Stimulated activated naive CD8-positive, alpha-beta T cell treated with anti-CD3 and anti-CD28 coated beads, Interleukin-15, amount 100 ng/mL, for 72 hours (primary cell): ENCODE results near the gene APOL6.
A peak's percentile ranks its signal among the peaks of the same experiment; 100 is the strongest.
"Not testable (repeated sequence)": the region's sequence is repeated elsewhere in the genome, so short reads cannot be mapped to it uniquely, and the experiment has no call there.

Source experiments
- ATAC-seq: fragments of 150-1000 bp; cut with Tn5 transposase; 2 replicates; pipeline ENCODE4 v1.10.0; 2021; ENCODE audit warnings: mild to moderate bottlenecking, moderate library complexity
- DNase-seq, 2 donors: peaks; one replicate each; pipeline ENCODE4 v3.0.0; 2021 to 2022
- H3K27ac Mint-ChIP-seq, 2 donors: one replicate each; pipeline ENCODE4 v1.8.0; 2022; ENCODE audit warnings: mild to moderate bottlenecking in 2 of 2, mixed read lengths in 2 of 2, moderate library complexity in 2 of 2
- H3K27me3 Mint-ChIP-seq: one replicate; pipeline ENCODE4 v1.8.0; 2022; ENCODE audit warnings: mixed read lengths
- H3K4me1 Mint-ChIP-seq: one replicate; pipeline ENCODE4 v1.8.0; 2022; ENCODE audit warnings: mild to moderate bottlenecking, mixed read lengths
- H3K4me3 Mint-ChIP-seq, 2 donors: one replicate each; pipeline ENCODE4 v1.8.0; 2022; ENCODE audit warnings: mild to moderate bottlenecking in 2 of 2, mixed read lengths in 2 of 2, moderate library complexity in 1 of 2
- H3K9me3 Mint-ChIP-seq, 2 donors: one replicate each; pipeline ENCODE4 v1.8.0; 2022; ENCODE audit warnings: mixed read lengths in 2 of 2

APOL6 gene

DNA sequence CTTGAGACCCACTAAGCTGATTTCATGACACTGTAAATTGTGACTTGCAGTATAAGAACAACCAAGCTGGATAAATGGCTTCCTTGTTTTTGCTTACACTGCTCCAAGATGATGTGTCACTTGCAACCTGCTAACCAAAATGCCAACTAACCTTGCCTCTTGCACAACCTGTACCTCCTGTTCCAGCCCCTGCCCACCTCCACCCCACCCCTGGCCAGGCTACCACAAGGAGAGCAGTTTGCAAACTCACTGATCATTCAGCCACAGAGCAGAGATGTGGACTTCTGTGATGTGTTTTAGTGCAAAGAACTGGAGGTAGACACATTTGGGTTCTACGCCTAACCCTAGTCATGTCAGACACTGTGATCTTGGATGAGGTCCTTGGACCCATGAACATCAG lies 4.3 kb upstream of the APOL6 start:
- ATAC-seq = no peak
- no peaks in the 10 kb centered on the region for H3K27me3 Mint-ChIP-seq
- no peaks in the 10 kb centered on the region for H3K9me3 Mint-ChIP-seq
- no peak for DNase-seq
- peaks cover 25% of the 10 kb centered on the region for H3K4me1 Mint-ChIP-seq
- H3K27ac Mint-ChIP-seq = no peak overlapping the region
- H3K4me3 Mint-ChIP-seq = no peak overlapping the region

DNA sequence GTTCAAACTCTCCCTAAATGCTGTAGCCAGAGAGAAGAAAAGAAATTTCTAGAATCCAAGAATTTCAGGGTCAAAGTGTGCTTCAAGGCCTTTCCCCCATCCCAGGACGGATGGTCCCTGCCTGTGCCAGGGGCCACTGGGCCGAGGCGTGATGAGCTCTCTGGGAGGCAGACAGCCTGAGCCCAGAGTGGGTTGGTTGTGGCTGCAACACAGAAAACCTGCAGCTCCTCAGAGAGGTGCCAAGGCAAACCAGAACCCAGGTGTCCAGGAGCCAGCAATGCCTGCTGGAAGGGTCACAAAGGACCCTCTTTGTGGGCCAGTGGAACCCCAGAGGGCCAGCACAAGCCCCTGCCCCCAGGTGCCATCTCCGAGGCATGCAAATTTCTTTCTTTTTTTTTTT lies 2.6 kb upstream of the APOL6 start:
- H3K4me3 Mint-ChIP-seq = no peak overlapping the region
- ATAC-seq = no peak
- peak overlapping the region in 1 of 2 donors; percentile 87 for H3K27ac Mint-ChIP-seq
- no peaks in the 10 kb centered on the region for H3K27me3 Mint-ChIP-seq
- peaks cover 36% of the 10 kb centered on the region for H3K4me1 Mint-ChIP-seq
- no peaks in the 10 kb centered on the region for H3K9me3 Mint-ChIP-seq
- no peak for DNase-seq

DNA sequence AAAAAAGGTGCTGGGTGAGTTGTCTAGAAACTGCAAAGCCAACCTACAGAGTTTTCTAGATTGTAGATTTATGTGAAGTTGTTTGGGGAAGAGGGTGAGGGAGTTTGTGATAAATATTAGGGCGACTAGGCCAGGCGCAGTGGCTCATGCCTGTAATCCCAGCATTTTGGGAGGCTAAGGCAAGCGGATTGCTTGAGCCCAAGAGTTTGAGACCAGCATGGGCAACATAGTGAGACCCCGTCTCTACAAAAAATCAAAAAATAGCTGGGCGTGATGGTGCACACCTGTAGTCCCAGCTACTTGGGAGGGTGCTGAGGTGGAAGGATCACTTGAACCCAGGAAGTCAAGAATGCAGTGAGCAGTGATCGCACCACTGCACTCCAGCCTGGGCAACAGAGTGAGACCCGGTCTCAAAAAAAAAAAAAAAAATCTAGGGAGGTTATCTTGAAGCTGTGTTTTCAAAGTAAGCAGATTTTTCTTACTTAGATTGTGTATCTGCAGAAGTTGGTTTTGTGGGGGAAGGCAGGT lies 844 bp downstream of the APOL6 start:
- peaks cover 0 to 4% of the 10 kb centered on the region in 2 donors for H3K9me3 Mint-ChIP-seq
- H3K27ac Mint-ChIP-seq = peak overlapping the region; percentile 100
- peak overlapping the region; percentile 100 for H3K4me3 Mint-ChIP-seq
- H3K4me1 Mint-ChIP-seq = peaks cover 42% of the 10 kb centered on the region
- no peak for DNase-seq
- H3K27me3 Mint-ChIP-seq = no peaks in the 10 kb centered on the region
- ATAC-seq = peak; percentile 15

DNA sequence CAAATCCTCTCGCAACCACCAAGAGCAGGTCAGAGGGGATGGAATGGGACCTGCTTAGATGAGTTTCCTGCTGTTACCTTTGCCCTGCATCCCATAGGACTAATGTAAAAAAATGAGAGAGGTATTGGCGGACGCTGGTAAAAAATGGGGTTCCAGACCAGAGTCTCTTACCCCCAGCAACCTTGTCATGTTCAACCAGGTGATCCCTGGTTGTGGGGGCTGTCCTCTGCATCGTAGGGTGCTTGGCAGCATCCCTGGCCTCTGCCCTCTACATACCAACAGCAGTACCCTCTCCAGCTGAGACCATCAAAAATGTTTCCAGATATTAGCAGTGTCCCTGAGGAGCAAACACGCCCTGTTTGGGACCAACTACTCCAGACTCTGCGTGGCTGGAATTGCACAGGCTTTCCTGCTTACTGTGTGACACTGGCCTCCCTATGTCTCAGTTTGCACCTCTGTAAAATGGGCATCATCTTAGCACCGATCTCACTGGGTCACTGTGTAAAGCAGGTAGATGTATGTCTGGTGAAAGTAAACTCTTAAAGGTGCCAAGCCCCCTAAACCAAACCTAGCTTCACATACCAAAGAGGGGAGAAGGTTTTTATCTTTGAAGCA lies 1.5 kb downstream of the APOL6 start:
- no peak for DNase-seq
- Mint-ChIP-seq H3K4me3 (peak overlapping the region; percentile 100), H3K27me3 (no peaks in the 10 kb centered on the region), H3K4me1 (peaks cover 49% of the 10 kb centered on the region), H3K27ac (peak overlapping the region; percentile 100), H3K9me3 (peaks cover 0 to 4% of the 10 kb centered on the region in 2 donors)
- no peak for ATAC-seq

DNA sequence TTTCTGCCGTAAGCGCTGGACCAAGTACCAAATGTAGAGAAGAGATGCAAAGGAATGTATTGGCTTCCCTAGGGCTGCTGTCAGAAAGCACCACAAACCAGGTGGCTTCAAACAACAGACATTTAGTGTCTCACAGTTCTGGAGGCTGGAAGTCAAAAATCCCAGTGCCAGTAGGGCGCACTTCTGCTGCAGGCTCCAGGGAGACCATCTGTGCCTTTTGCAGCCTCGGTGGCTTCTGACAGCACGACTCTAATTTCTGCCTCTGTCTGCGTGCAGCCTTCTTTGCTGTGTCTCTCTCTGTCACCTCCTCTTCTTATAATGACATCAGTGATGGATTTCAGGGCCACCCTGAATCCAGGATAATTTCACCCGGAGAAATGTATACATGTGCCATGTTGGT lies 2.8 kb downstream of the APOL6 start:
- H3K4me1 Mint-ChIP-seq = peaks cover 55% of the 10 kb centered on the region
- peak overlapping the region in 1 of 2 donors; percentile 27 for H3K27ac Mint-ChIP-seq
- ATAC-seq (no peak), DNase-seq (no peak)
- peak overlapping the region; percentile 1 to 100 for H3K4me3 Mint-ChIP-seq
- H3K27me3 Mint-ChIP-seq = no peaks in the 10 kb centered on the region
- peaks cover 0 to 4% of the 10 kb centered on the region in 2 donors for H3K9me3 Mint-ChIP-seq

DNA sequence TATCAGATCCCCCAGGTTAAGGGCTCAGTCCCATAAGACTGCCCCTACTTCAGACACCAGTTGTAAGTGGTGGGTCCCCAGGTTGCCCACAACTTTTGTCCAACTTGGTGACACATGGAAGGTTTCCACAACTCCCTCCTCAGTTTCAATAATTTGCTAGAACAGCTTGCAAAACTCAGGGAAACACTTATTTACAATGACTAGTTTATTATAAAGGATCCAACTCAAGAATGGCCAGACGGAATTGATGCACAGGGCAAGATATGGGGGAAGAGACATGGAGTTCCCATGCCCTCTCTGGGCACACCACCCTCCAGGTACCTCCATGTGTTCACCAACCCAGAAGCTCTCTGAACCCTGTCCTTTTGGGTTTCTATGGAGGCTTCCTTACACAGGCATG lies 5.6 kb downstream of the APOL6 start:
- Mint-ChIP-seq H3K4me1 (peaks cover 68% of the 10 kb centered on the region), H3K27me3 (no peaks in the 10 kb centered on the region)
- no peak for DNase-seq

DNA sequence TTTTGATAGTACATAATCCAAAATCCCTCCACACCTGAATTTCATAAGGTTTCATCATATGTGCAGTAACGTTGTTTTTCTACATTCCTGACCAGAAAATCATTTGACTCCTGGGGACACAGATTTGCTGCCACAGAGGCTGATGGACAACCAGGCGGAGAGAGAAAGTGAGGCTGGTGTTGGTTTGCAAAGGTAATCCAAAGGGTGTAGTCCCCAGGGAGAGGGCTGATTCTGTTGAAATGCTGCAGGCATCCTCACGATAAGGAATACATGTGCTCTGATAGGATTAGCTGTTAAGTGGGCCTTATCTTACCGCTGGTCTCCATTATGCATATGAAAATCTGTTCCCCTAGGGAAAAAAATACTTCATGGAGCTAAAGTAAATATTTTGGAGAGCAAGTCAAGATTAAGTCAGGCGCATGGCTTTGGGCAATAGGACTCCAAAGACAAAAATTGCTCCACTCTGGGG lies 8.1 kb downstream of the APOL6 start:
- no peaks in the 10 kb centered on the region for H3K27me3 Mint-ChIP-seq
- ATAC-seq (no peak), DNase-seq (no peak)
- peaks cover 15 to 24% of the 10 kb centered on the region in 2 donors for H3K9me3 Mint-ChIP-seq
- H3K27ac Mint-ChIP-seq = peak overlapping the region in 1 of 2 donors; percentile 25
- no peak overlapping the region for H3K4me3 Mint-ChIP-seq
- peaks cover 76% of the 10 kb centered on the region for H3K4me1 Mint-ChIP-seq

More for the DNA sequence above, 5.6 kb downstream of the APOL6 start:
- peak overlapping the region in 1 of 2 donors; percentile 36 for H3K4me3 Mint-ChIP-seq
- H3K27ac Mint-ChIP-seq = peak overlapping the region in 1 of 2 donors; percentile 71
- ATAC-seq = no peak
- peaks cover 11 to 16% of the 10 kb centered on the region in 2 donors for H3K9me3 Mint-ChIP-seq

DNA sequence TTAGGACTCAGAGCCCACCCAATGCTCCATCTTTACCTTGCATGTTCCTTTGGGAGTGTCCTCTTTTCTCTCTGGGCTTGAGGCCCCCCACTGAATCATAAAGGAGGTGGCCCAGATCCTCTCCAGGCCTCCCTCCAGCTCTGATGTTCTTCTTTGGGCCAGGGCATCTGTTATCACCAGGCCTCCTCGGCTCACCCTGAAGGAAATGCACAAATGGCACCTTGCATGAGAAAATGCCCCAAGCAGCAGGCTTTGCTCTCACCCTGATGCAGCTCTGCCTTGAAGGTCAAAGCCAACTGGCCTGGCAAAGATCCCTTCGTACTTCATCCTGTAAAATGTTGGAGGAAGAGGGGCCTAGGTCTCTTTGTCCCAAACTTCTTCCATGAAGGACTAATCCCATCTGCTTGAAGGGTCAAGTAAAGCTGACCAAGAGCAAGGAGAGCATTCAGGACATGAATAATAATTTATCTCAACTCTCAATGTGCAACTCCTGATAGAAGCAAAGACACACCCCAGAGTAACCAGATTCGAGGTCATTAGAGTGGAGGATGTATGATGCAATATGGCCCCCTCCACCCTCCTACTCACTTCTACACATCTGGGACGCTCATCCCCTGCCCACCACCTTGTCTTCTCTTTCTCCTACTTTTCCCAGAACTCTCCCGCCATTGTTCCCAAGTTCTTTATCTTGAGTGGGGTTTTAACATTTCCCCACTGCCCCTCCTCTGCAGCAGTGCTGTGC lies 9.5 kb downstream of the APOL6 start:
- Mint-ChIP-seq H3K4me3 (peak overlapping the region in 1 of 2 donors; percentile 47), H3K9me3 (peaks cover 20 to 24% of the 10 kb centered on the region in 2 donors), H3K27me3 (no peaks in the 10 kb centered on the region), H3K4me1 (peaks cover 88% of the 10 kb centered on the region), H3K27ac (peak overlapping the region; percentile 63 to 89)
- no peak for ATAC-seq
- DNase-seq = no peak

DNA sequence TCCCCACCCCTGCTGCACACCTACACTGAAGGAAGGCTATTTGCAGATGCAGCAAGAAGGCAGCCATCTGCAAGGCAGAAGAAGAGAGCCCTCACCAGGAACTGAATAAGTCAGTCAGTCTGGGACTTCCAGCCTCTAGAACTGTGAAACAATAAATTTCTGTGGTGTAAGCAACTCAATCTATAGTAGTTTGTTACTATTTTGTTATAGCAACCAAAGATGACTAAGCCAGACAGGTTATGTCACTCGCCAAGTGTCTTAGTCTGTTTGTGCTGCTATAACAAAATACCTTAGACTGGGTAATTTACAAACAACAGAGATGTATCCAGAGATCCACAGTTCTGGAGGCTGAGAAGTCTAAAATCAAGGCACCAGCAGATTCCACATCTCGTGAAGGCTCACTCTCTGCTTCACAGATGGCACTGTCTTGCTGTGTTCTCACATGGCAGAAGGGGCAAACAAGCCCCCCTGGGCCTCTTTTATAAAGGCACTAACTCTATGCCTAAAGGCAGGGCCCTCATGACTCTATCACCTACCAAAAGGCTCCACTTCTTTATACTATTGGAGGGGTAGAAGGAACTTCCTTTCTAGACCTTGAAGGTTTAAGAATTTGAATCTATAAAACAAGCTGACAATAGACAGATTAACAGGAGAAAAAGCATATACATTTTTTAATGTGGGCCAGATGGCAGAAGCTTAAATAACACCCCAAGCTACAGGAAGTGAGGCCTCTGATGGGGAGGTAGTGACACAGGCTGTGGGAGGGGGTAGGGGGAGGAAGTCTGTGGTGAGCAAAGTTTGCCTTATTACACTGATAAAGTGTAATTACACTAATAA lies 12.3 kb downstream of the APOL6 start:
- H3K27me3 Mint-ChIP-seq = no peaks in the 10 kb centered on the region
- H3K4me3 Mint-ChIP-seq = peak overlapping the region; percentile 42 to 62
- DNase-seq = peak in 1 of 2 donors; percentile 46
- H3K9me3 Mint-ChIP-seq = peaks cover 24% of the 10 kb centered on the region in 2 donors
- H3K4me1 Mint-ChIP-seq = peaks cover 69% of the 10 kb centered on the region
- peak; percentile 92 for ATAC-seq
- H3K27ac Mint-ChIP-seq = peak overlapping the region; percentile 91 to 92

DNA sequence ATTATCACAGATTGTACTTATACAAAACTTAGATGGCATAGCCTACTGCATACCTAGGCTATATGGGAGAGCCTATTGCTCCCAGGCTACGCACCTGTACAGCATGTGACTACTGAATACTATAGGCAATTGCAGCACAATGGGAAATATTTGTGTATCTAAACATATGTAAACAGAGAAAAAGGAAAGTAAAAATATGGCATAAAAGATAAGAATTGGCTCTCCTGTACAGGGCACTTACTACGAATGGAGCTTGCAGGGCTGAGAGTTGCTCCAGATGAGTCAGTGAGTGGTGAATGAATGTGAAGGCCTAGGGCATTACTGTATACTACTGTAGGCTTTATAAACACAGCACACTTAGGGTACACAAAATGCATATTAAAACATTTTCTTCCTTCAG lies 13.2 kb downstream of the APOL6 start:
- Mint-ChIP-seq H3K9me3 (peaks cover 26% of the 10 kb centered on the region in 2 donors), H3K27me3 (no peaks in the 10 kb centered on the region), H3K4me3 (peak overlapping the region in 1 of 2 donors; percentile 11), H3K27ac (peak overlapping the region in 1 of 2 donors; percentile 92), H3K4me1 (peaks cover 65% of the 10 kb centered on the region)
- peak; percentile 53 for ATAC-seq
- no peak for DNase-seq

DNA sequence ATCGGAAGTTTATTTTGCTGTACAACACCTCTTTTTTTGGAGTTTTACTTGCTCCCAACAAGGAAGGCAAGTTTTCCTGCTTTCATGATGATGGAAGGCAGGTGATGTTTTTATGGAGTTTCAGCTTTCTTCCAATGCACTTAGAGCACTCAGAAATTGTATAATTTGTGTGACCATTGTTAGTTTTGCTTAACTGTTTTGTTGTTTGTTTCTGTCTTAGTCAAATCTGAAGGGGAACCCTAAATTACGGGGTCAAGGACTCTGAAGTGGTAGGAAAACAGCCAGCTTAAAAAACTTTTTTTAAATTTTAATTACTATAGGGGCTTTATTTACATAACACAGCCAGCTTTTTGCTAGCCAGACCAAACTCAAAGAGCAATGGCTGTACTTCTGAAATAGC lies 14.7 kb downstream of the APOL6 start:
- DNase-seq = no peak
- Mint-ChIP-seq H3K9me3 (peaks cover 25 to 28% of the 10 kb centered on the region in 2 donors), H3K27me3 (no peaks in the 10 kb centered on the region), H3K4me3 (peak overlapping the region in 1 of 2 donors; percentile 21), H3K27ac (no peak overlapping the region), H3K4me1 (peaks cover 52% of the 10 kb centered on the region)
- ATAC-seq = no peak

DNA sequence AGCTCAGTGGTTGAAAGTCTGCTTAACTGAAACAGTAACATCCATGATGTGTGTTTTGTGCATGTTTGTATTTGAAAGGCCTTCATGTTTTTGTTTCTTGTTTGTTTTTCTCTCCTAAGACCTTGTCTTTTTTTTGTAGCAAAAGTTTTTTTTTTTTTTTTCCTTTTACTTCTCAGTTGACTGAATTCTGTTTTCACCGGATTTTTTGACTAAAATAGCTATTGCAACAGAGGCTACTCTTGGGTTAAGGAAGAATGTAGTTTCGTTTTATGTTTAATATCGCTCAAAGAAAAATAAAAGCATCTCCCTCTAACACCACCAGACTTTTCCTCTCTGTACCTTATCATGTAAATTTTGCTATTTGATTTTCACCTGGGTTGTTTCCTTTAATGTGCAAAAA lies 15.1 kb downstream of the APOL6 start:
- H3K9me3 Mint-ChIP-seq = peaks cover 20 to 24% of the 10 kb centered on the region in 2 donors
- DNase-seq (no peak), ATAC-seq (no peak)
- no peak overlapping the region for H3K4me3 Mint-ChIP-seq
- H3K27ac Mint-ChIP-seq = no peak overlapping the region
- H3K27me3 Mint-ChIP-seq = no peaks in the 10 kb centered on the region
- H3K4me1 Mint-ChIP-seq = peaks cover 47% of the 10 kb centered on the region

DNA sequence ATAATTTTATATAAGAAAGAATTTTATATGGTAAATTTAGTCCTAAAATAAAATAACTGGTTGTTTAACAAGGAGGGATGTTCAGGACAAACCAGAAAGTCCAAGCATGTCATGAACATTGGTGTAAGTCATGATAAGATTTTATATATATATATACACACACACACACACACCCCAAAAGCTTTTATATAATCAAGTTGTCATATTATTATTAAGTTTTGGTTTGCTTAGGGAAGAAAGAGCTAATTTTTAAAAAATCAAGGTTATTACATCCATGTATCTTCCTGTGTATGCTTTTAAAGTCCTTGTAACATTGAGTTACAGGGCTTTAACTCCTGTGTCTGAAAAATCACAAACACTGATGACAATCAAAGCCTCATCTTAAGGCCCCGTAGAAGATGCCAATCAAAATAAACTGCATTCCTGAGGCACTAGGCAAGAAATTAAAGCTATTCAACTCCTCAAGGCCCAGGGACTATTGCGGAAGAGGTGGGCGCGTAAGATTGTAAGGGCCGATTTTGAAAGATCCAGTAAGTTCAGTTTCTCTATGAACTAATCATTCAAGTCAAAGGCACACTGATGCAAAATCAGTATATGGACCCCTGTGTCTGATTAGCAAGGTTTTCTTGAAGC lies 16.8 kb downstream of the APOL6 start:
- DNase-seq (no peak), ATAC-seq (no peak)
- peaks cover 30% of the 10 kb centered on the region for H3K4me1 Mint-ChIP-seq
- H3K27me3 Mint-ChIP-seq = no peaks in the 10 kb centered on the region
- H3K27ac Mint-ChIP-seq = no peak overlapping the region
- no peak overlapping the region for H3K4me3 Mint-ChIP-seq
- H3K9me3 Mint-ChIP-seq = peaks cover 8 to 18% of the 10 kb centered on the region in 2 donors

DNA sequence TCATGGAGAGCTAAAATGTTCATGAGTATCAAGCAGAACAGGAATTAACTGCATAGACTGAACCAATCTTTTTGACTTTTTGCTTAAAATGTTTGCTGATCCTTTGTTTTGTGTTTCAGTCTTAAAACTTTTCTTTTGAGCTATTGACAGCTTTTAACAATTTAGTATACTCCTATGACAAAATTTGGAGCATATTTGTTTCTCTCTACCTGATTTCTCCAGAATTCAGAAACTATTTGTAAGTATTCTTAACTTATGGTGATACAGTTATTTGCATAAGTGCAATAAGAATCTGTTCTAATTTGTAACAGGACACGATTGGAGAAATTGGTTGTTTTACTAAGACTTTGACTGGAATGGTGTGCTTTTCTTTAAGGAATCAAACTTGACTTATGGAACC lies 18.5 kb downstream of the APOL6 start:
- not testable (repeated sequence) for H3K4me3 Mint-ChIP-seq, ATAC-seq, H3K27me3 Mint-ChIP-seq, H3K27ac Mint-ChIP-seq, DNase-seq
- peaks cover 8 to 25% of the 10 kb centered on the region in 2 donors for H3K9me3 Mint-ChIP-seq
- peaks cover 14% of the 10 kb centered on the region for H3K4me1 Mint-ChIP-seq

DNA sequence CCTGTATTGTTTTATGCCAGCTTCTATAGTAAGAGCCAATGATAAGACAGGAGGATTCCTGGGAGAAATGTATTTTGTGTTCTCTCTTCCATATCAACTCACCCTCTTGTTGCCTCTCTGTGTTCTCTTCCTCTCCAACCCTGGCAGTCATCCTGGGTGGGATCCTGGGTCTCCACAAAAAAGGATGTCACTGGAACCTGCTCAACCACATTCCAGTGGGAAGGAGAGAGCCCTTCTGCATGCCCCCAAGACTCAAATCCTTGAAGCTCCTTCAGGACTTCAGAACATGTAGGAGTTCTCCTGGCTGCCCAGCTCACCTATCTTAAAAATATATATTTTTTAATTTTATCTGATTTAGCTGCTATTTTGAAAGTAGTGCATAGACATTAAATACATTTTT lies 26.1 kb downstream of the APOL6 start:
- no peaks in the 10 kb centered on the region for H3K27me3 Mint-ChIP-seq

More for the DNA sequence above, 26.1 kb downstream of the APOL6 start:
- ATAC-seq (no peak), DNase-seq (no peak)
- Mint-ChIP-seq H3K4me1 (peaks cover 7% of the 10 kb centered on the region), H3K9me3 (peaks cover 24 to 29% of the 10 kb centered on the region in 2 donors), H3K27ac (no peak overlapping the region), H3K4me3 (no peak overlapping the region)
